ENCODE measurements around the gene PAWR. TPM values are rescaled to one million over a fixed set of nuclear protein-coding genes. Genes with fewer than 3 reads are reported as not detected.

The PAWR gene
- total and polyA plus RNA-seq, 5 donors from 2014 or later = 0.20 to 5.8 (median 1.3) TPM

DNA sequence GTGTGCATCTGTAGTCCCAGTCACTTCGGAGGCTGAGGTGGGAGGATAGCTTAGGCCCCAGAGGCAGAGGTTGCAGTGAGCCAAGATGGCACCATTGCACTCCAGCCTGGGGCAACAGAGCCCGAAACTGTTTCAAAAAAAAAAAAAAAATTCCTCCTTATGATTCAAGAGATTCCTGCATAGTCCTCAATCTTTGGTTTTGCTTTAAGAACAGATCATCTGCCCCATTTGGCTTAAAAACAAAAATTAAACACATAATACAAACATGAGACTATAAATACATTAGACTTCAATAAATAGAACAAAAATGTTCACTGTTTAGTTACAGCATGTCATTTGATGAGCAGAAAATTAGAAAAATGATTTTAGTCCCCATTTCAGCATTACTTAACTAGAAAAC, 131.2 kb downstream of the PAWR start:
- H3K4me3 Mint-ChIP-seq = no peak overlapping the region
- no peaks in the 10 kb centered on the region for H3K9me3 ChIP-seq (ENCODE audit: control insufficient read depth in 2 of 2, low read length in 2 of 2)
- peaks cover 0 to 3% (median 0%) of the 10 kb centered on the region in 7 donors for H3K9me3 Mint-ChIP-seq
- no peaks in the 10 kb centered on the region for H3K27me3 Mint-ChIP-seq
- no peaks in the 10 kb centered on the region for H3K27me3 ChIP-seq (ENCODE audit: control insufficient read depth, insufficient read depth, low read length)
- DNase-seq (no peak), ATAC-seq (ENCODE audit: low read depth in 2 of 2) (no peak)
- no peaks in the 10 kb centered on the region for H3K36me3 ChIP-seq (ENCODE audit: control insufficient read depth, insufficient read depth, low read length)
- H3K4me3 ChIP-seq (ENCODE audit: low read depth, low read length) = no peak overlapping the region
- no peaks in the 10 kb centered on the region for H3K4me1 Mint-ChIP-seq
- H3K36me3 Mint-ChIP-seq = no peaks in the 10 kb centered on the region
- no peak overlapping the region for H3K27ac ChIP-seq (ENCODE audit: insufficient read depth, low read length, poor library complexity, severe bottlenecking)
- H3K4me1 ChIP-seq (ENCODE audit: control insufficient read depth, insufficient read depth, low read length, poor library complexity, severe bottlenecking) = no peaks in the 10 kb centered on the region
- H3K27ac Mint-ChIP-seq = no peak overlapping the region

- H3K4me3 Mint-ChIP-seq = no peak overlapping the region
- no peaks in the 10 kb centered on the region for H3K4me1 Mint-ChIP-seq
- Histone ChIP-seq H3K27me3 (ENCODE audit: control insufficient read depth, insufficient read depth, low read length) (no peaks in the 10 kb centered on the region), H3K4me1 (ENCODE audit: control insufficient read depth, insufficient read depth, low read length, poor library complexity, severe bottlenecking) (no peaks in the 10 kb centered on the region), H3K4me3 (ENCODE audit: low read depth, low read length) (no peak overlapping the region), H3K9me3 (ENCODE audit: control insufficient read depth in 2 of 2, low read length in 2 of 2) (no peaks in the 10 kb centered on the region), H3K27ac (ENCODE audit: insufficient read depth, low read length, poor library complexity, severe bottlenecking) (no peak overlapping the region), H3K36me3 (ENCODE audit: control insufficient read depth, insufficient read depth, low read length) (no peaks in the 10 kb centered on the region)
- no peaks in the 10 kb centered on the region for H3K36me3 Mint-ChIP-seq
- ATAC-seq (ENCODE audit: low read depth in 2 of 2) = no peak
- DNase-seq = no peak
- peaks cover 0 to 3% (median 0%) of the 10 kb centered on the region in 7 donors for H3K9me3 Mint-ChIP-seq
- no peak overlapping the region for H3K27ac Mint-ChIP-seq
- no peaks in the 10 kb centered on the region for H3K27me3 Mint-ChIP-seq
Observed at GRCh38 chr12:79558924-79559469, 131.8 kb downstream of the PAWR start.

GRCh38 chr12:79557690-79558315, 133.0 kb downstream of the PAWR start:
- Mint-ChIP-seq H3K4me3 (no peak overlapping the region), H3K4me1 (no peaks in the 10 kb centered on the region), H3K36me3 (no peaks in the 10 kb centered on the region), H3K27me3 (no peaks in the 10 kb centered on the region), H3K27ac (no peak overlapping the region), H3K9me3 (peaks cover 0 to 2% (median 0%) of the 10 kb centered on the region in 7 donors)
- ATAC-seq (ENCODE audit: low read depth in 2 of 2) (no peak), DNase-seq (no peak)
- no peak overlapping the region for H3K4me3 ChIP-seq (ENCODE audit: low read depth, low read length)
- no peaks in the 10 kb centered on the region for H3K9me3 ChIP-seq (ENCODE audit: control insufficient read depth in 2 of 2, low read length in 2 of 2)
- H3K27ac ChIP-seq (ENCODE audit: insufficient read depth, low read length, poor library complexity, severe bottlenecking) = no peak overlapping the region
- H3K36me3 ChIP-seq (ENCODE audit: control insufficient read depth, insufficient read depth, low read length) = no peaks in the 10 kb centered on the region
- H3K27me3 ChIP-seq (ENCODE audit: control insufficient read depth, insufficient read depth, low read length) = no peaks in the 10 kb centered on the region
- no peaks in the 10 kb centered on the region for H3K4me1 ChIP-seq (ENCODE audit: control insufficient read depth, insufficient read depth, low read length, poor library complexity, severe bottlenecking)

- H3K36me3 ChIP-seq (ENCODE audit: control insufficient read depth, insufficient read depth, low read length) = no peaks in the 10 kb centered on the region
- Mint-ChIP-seq H3K27me3 (no peaks in the 10 kb centered on the region), H3K9me3 (peaks cover 0 to 3% (median 0%) of the 10 kb centered on the region in 7 donors), H3K4me1 (no peaks in the 10 kb centered on the region), H3K4me3 (no peak overlapping the region), H3K36me3 (no peaks in the 10 kb centered on the region), H3K27ac (no peak overlapping the region)
- H3K27ac ChIP-seq (ENCODE audit: insufficient read depth, low read length, poor library complexity, severe bottlenecking) = no peak overlapping the region
- ATAC-seq (ENCODE audit: low read depth in 2 of 2) (no peak), DNase-seq (peak in 1 of 3 donors; percentile 11)
- no peaks in the 10 kb centered on the region for H3K4me1 ChIP-seq (ENCODE audit: control insufficient read depth, insufficient read depth, low read length, poor library complexity, severe bottlenecking)
- H3K27me3 ChIP-seq (ENCODE audit: control insufficient read depth, insufficient read depth, low read length) = no peaks in the 10 kb centered on the region
- no peak overlapping the region for H3K4me3 ChIP-seq (ENCODE audit: low read depth, low read length)
- no peaks in the 10 kb centered on the region for H3K9me3 ChIP-seq (ENCODE audit: control insufficient read depth in 2 of 2, low read length in 2 of 2)
Observed at GRCh38 chr12:79555028-79555925, 135.5 kb downstream of the PAWR start.

GRCh38 chr12:79553863-79554574, 136.7 kb downstream of the PAWR start:
- no peaks in the 10 kb centered on the region for H3K4me1 Mint-ChIP-seq
- Histone ChIP-seq H3K27me3 (ENCODE audit: control insufficient read depth, insufficient read depth, low read length) (no peaks in the 10 kb centered on the region), H3K4me1 (ENCODE audit: control insufficient read depth, insufficient read depth, low read length, poor library complexity, severe bottlenecking) (no peaks in the 10 kb centered on the region), H3K36me3 (ENCODE audit: control insufficient read depth, insufficient read depth, low read length) (no peaks in the 10 kb centered on the region), H3K9me3 (ENCODE audit: control insufficient read depth in 2 of 2, low read length in 2 of 2) (no peaks in the 10 kb centered on the region), H3K27ac (ENCODE audit: insufficient read depth, low read length, poor library complexity, severe bottlenecking) (no peak overlapping the region), H3K4me3 (ENCODE audit: low read depth, low read length) (no peak overlapping the region)
- no peak overlapping the region for H3K27ac Mint-ChIP-seq
- no peaks in the 10 kb centered on the region for H3K27me3 Mint-ChIP-seq
- no peak overlapping the region for H3K4me3 Mint-ChIP-seq
- DNase-seq (no peak), ATAC-seq (ENCODE audit: low read depth in 2 of 2) (no peak)
- H3K36me3 Mint-ChIP-seq = no peaks in the 10 kb centered on the region
- H3K9me3 Mint-ChIP-seq = peaks cover 0 to 3% (median 0%) of the 10 kb centered on the region in 7 donors

- no peaks in the 10 kb centered on the region for H3K36me3 Mint-ChIP-seq
Observed at GRCh38 chr12:79552192-79552591, 138.6 kb downstream of the PAWR start.

GRCh38 chr12:79549531-79550271, 141.1 kb downstream of the PAWR start:
- H3K36me3 ChIP-seq (ENCODE audit: control insufficient read depth, insufficient read depth, low read length) = no peaks in the 10 kb centered on the region
- no peak overlapping the region for H3K27ac ChIP-seq (ENCODE audit: insufficient read depth, low read length, poor library complexity, severe bottlenecking)
- Mint-ChIP-seq H3K27ac (no peak overlapping the region), H3K27me3 (no peaks in the 10 kb centered on the region), H3K36me3 (no peaks in the 10 kb centered on the region), H3K9me3 (peaks cover 0 to 3% (median 0%) of the 10 kb centered on the region in 7 donors), H3K4me3 (no peak overlapping the region), H3K4me1 (no peaks in the 10 kb centered on the region)
- H3K4me3 ChIP-seq (ENCODE audit: low read depth, low read length) = no peak overlapping the region
- DNase-seq = no peak
- ATAC-seq (ENCODE audit: low read depth in 2 of 2) = no peak
- H3K9me3 ChIP-seq (ENCODE audit: control insufficient read depth in 2 of 2, low read length in 2 of 2) = no peaks in the 10 kb centered on the region
- no peaks in the 10 kb centered on the region for H3K27me3 ChIP-seq (ENCODE audit: control insufficient read depth, insufficient read depth, low read length)
- no peaks in the 10 kb centered on the region for H3K4me1 ChIP-seq (ENCODE audit: control insufficient read depth, insufficient read depth, low read length, poor library complexity, severe bottlenecking)

More at GRCh38 chr12:79552192-79552591, 138.6 kb downstream of the PAWR start:
- no peak overlapping the region for H3K4me3 ChIP-seq (ENCODE audit: low read depth, low read length)
- peaks cover 0 to 3% (median 0%) of the 10 kb centered on the region in 7 donors for H3K9me3 Mint-ChIP-seq
- no peaks in the 10 kb centered on the region for H3K4me1 Mint-ChIP-seq
- ATAC-seq (ENCODE audit: low read depth in 2 of 2) (no peak), DNase-seq (no peak)
- no peaks in the 10 kb centered on the region for H3K27me3 Mint-ChIP-seq
- no peaks in the 10 kb centered on the region for H3K4me1 ChIP-seq (ENCODE audit: control insufficient read depth, insufficient read depth, low read length, poor library complexity, severe bottlenecking)
- H3K27ac ChIP-seq (ENCODE audit: insufficient read depth, low read length, poor library complexity, severe bottlenecking) = no peak overlapping the region
- H3K27me3 ChIP-seq (ENCODE audit: control insufficient read depth, insufficient read depth, low read length) = no peaks in the 10 kb centered on the region
- H3K27ac Mint-ChIP-seq = no peak overlapping the region
- H3K9me3 ChIP-seq (ENCODE audit: control insufficient read depth in 2 of 2, low read length in 2 of 2) = no peaks in the 10 kb centered on the region
- H3K4me3 Mint-ChIP-seq = no peak overlapping the region
- no peaks in the 10 kb centered on the region for H3K36me3 ChIP-seq (ENCODE audit: control insufficient read depth, insufficient read depth, low read length)
